ENCODE data around the gene IQCH.

IQCH gene

GRCh38 chr15:67524235-67524634 lies 269.6 kb downstream of the IQCH start:
- DNase-seq (ENCODE audit: low read depth in 2 of 2) = no peak

- DNase-seq (ENCODE audit: low read depth in 2 of 2) = no peak
These were observed 273.9 kb downstream of the IQCH start for GRCh38 chr15:67528513-67528912.

DNA sequence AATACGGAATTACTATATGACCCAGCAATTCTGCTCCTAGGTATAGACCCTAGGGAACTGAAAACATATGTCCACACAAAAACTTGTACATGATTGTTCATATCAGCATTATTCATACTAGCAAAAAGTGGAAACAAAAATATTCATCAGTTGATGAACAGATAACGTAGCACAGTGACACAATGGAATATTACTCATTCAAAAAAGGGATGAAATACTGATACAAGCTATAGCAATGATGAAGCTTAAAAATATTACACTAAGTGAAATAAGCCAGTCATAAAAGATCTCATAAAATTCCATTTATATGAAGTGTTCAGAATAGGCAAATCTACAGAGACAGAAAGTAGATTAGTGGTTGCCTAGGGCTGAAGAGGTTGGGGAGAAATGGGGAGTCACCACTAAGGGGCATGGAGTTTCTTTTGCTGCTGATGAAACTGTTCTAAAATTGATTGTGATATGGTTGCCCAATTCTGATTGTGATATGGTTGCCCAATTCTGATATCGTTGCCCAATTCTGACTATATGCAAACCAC lies 276.9 kb downstream of the IQCH start:
- DNase-seq (ENCODE audit: low read depth in 2 of 2) = no peak

GRCh38 chr15:67533873-67534272 lies 279.3 kb downstream of the IQCH start:
- DNase-seq (ENCODE audit: low read depth in 2 of 2) = no peak

DNA sequence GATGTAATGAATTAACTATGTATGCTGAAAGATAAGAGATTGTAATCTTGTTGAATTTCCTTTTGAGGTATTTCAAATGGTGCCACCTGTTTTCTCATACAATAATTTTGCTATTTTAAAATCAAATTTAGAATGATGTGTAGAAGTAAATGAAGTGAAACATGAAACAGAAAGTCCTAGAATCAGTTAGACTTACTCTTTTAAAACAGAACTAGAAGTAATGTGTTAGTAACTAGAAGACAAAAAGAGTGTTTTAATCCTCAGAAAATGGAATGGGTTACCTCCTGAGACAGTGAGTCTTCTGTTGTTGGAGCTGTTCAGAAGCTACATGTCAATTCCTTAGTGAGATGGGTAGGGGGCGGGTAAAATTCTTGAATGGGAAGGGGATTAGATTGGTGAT lies 279.8 kb downstream of the IQCH start:
- DNase-seq (ENCODE audit: low read depth in 2 of 2) = no peak

- no peak for DNase-seq (ENCODE audit: low read depth in 2 of 2)
These were observed 283.2 kb downstream of the IQCH start for GRCh38 chr15:67537771-67538170.

GRCh38 chr15:67542420-67543347 lies 288.1 kb downstream of the IQCH start, which contains the start of gene MAP2K5:
Gene MAP2K5 (plus strand): TSS chr15:67542703. CDS start chr15:67543336, 633 bp downstream.
- peak; percentile 59 to 65 for DNase-seq (ENCODE audit: low read depth in 2 of 2)

GRCh38 chr15:67543348-67543718 lies 288.7 kb downstream of the IQCH start:
- no peak for DNase-seq (ENCODE audit: low read depth in 2 of 2)

- DNase-seq (ENCODE audit: low read depth in 2 of 2) = no peak
These were observed 289.9 kb downstream of the IQCH start for GRCh38 chr15:67544475-67544874.

- DNase-seq (ENCODE audit: low read depth in 2 of 2) = no peak
These were observed 291.3 kb downstream of the IQCH start for GRCh38 chr15:67545864-67546263.

DNA sequence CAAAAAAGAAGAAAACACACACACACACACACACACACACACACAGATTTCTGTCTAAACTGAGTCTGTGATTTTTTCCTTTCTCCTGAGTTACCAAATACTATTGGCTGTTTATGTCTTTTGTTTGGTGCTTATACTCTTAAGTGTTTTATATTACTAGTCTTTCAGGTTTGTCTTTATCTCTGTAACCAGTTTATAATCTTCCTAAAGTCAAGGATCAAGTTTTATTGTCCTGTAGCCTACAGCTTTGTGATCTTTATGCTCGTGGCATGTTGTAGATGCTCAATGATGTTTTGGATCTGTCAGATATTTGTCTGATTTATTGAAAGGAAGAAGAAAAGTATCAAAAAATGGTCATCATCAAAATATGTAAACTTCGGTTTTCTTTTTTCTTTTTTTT lies 292.5 kb downstream of the IQCH start:
- DNase-seq (ENCODE audit: low read depth in 2 of 2) = no peak

DNA sequence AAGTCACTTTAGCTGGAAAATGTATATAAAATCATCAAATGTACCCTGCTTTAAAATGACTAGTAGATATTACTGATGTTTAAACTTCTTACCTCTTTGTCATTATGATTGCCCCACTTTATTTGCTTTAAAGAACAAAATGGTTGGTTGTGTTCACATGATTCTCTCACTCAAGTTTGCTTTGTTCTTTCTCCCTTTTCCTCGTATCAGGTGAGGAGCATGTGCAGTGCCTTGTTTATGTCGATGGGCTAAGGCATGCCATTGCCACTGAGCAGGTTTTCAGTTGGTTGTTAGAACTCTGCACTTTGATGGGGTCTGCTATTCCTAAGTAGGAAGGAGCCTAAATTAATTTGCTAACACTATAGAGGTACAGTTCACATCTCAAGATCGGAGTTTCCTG lies 293.2 kb downstream of the IQCH start:
- DNase-seq (ENCODE audit: low read depth in 2 of 2) = no peak

DNA sequence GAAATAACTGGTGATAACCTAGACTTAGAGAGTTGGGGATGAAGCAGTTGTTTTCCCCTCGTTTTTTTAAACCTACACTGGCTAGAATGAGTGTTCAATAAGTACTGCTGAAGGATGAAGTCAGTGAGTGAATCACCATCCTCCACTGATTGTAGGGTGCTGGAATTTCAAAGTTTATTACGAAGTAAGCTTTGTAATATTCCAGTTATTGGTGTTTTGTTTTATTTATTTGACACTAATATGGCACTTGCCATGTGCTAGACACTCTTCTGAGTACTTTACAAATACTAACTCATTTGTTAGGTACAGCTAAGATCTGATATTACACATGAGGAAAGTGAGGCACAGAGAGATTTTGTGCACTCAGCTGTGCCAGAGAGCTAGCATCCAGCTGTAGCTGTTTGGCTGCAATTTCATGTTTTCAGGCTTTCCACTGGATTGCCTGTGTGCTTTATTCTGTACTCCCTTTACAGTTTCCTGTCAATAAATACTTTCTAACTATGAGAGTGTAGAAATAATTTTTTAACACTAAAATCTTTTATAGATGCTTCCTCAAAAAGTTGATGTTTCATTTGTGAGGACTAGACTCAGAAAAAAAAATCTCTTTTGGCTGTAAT lies 293.8 kb downstream of the IQCH start:
- no peak for DNase-seq (ENCODE audit: low read depth in 2 of 2)

GRCh38 chr15:67548862-67549651 lies 294.5 kb downstream of the IQCH start:
- no peak for DNase-seq (ENCODE audit: low read depth in 2 of 2)

GRCh38 chr15:67549736-67550135 lies 295.1 kb downstream of the IQCH start:
- DNase-seq (ENCODE audit: low read depth in 2 of 2) = no peak

DNA sequence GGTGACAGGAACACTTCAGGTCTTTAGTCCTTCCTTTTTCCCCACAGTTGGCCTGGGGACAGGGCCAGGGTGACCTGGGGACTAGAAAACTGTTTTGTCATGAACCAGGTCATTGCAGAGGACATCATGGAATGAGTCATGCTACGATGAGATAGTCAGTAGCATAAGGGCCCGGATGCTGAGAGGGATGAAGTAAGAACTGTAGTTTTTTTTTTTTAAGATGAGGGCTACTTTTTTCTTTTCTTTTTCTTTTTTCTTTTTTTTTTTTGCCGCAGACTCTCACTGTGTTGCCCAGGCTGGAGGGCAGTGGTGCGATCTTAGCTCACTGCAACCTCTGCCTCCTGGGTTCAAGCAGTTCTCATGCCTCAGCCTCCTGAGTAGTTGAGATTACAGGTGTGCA lies 295.9 kb downstream of the IQCH start:
- no peak for DNase-seq (ENCODE audit: low read depth in 2 of 2)

DNA sequence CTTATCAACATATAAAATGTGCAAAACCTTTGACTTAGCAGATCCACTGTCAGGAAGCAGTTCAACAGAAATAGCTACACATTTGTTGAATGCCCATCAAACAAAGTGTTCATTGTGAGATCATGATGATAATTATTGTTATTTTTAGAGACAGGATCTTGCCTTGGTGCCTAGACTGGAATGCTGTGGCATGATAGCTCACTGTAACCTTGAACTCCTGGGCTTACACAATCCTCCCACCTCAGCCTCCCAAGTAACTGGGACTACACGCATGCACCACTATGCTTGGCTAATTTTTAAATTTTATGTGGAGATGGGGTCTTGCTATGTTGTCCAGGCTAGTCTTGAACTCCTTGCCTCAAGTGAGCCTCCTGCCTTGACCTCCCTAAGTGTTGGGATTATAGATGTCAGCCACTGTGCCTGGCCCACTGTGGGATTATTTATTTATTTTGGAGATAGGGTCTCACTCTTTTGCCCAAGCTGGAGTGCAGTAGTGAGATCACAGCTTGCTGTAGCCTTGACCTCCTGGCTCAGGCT lies 296.7 kb downstream of the IQCH start:
- DNase-seq (ENCODE audit: low read depth in 2 of 2) = no peak
